Lung (tissue), 16 donors: ENCODE data around the gene ZFAND2B. TPM values are rescaled to one million over a fixed set of nuclear protein-coding genes. Genes with fewer than 3 reads are reported as not detected.

Experiments used
- ATAC-seq: fragments of 200-7000 bp; cut with Tn5 transposase; one replicate; pipeline ENCODE4 v1.9.1; 2020; ENCODE audit warnings: moderate number of reproducible peaks; ENCODE audit not compliant: insufficient read depth, low FRiP score
- DNase-seq, 3 donors: peaks; one replicate each; pipeline ENCODE4 v3.0.0-alpha.2; 2013 to 2017
- H3K27ac ChIP-seq, 2 donors: one replicate each; pipeline ENCODE4 v1.5.1; 2013; ENCODE audit warnings: mild to moderate bottlenecking in 2 of 2, moderate library complexity in 2 of 2, control low read depth in 1 of 2, inconsistent platforms in 1 of 2, low read depth in 1 of 2, low read length in 1 of 2
- H3K27me3 ChIP-seq, 3 donors: one replicate each; pipeline ENCODE4 v1.5.1; 2013; ENCODE audit warnings: low read length in 2 of 3; ENCODE audit not compliant: control insufficient read depth in 3 of 3, insufficient read depth in 3 of 3
- H3K36me3 ChIP-seq, 4 donors: one replicate each; pipeline ENCODE4 v1.5.1; 2013; ENCODE audit warnings: low read length in 4 of 4, mild to moderate bottlenecking in 1 of 4, moderate library complexity in 1 of 4; ENCODE audit not compliant: control insufficient read depth in 4 of 4, insufficient read depth in 4 of 4
- H3K4me1 ChIP-seq, 5 donors: one replicate each; pipeline ENCODE4 v1.5.1; 2013; ENCODE audit warnings: low read length in 5 of 5, mild to moderate bottlenecking in 2 of 5, moderate library complexity in 1 of 5; ENCODE audit not compliant: control insufficient read depth in 5 of 5, insufficient read depth in 5 of 5
- H3K4me3 ChIP-seq: one replicate; pipeline ENCODE4 v1.5.1; 2013; ENCODE audit warnings: mild to moderate bottlenecking, control low read depth, moderate library complexity
- H3K9ac ChIP-seq, 2 donors: one replicate each; pipeline ENCODE4 v1.5.1; 2013; ENCODE audit warnings: low read length in 2 of 2, control low read depth in 1 of 2; ENCODE audit not compliant: insufficient read depth in 1 of 2
- H3K9me3 ChIP-seq, 4 donors: one replicate each; pipeline ENCODE4 v1.5.1; 2013; ENCODE audit warnings: low read length in 3 of 4, mild to moderate bottlenecking in 1 of 4, moderate library complexity in 1 of 4; ENCODE audit not compliant: control insufficient read depth in 4 of 4, insufficient read depth in 3 of 4
- WGBS, 2 donors: extraction: QIAGEN DNeasy Blood & Tissue Kit; methylation state at CpG; one replicate each; pipeline ENCODE4 v1.1.7; 2013; 5-methylcytosine and 5-hydroxymethylcytosine counted together
- long read RNA-seq, 5 donors: transcript quantifications; one replicate each; lab custom pipeline, GENCODE V29; 2026
- polyA plus RNA-seq, 2 donors: library from polyadenylated mRNA; stranded (reverse); fragments of 200-250 nt; gene quantifications; one replicate each; pipeline ENCODE4 v1.2.1, GENCODE V29; 2013
- total RNA-seq, 2 donors: library from RNA; depleted of rRNA in 1 of 2; stranded (reverse); fragments of >200 nt in 1 of 2; gene quantifications; one replicate each; pipeline ENCODE4 v1.2.1, GENCODE V29; 2014 to 2021
- TF ChIP-seq, protein P1 (sequence below): IDR thresholded peaks from 2 replicates; pipeline ENCODE4 v1.5.1; 2012; ENCODE audit warnings: mild to moderate bottlenecking; ENCODE audit errors: control extremely low read depth, extremely low read depth
- donor health status: control.
- donor health status: control.
- donor health status: Bipolar disorder and iron deficiency.
- donor health status: healthy.
- donor health status: DM: yes; HTN: yes; CAD: no.

The ZFAND2B gene, protein sequence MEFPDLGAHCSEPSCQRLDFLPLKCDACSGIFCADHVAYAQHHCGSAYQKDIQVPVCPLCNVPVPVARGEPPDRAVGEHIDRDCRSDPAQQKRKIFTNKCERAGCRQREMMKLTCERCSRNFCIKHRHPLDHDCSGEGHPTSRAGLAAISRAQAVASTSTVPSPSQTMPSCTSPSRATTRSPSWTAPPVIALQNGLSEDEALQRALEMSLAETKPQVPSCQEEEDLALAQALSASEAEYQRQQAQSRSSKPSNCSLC
- 10 to 100 TPM; 28.2 to 41.4 TPM for total RNA-seq
- polyA plus RNA-seq: 10 to 100 TPM; 37.7 to 45.1 TPM
- long read RNA-seq, donor 1, partial matches to known transcripts: 12 of 26 reads
- long read RNA-seq, donor 1, other reads (novel, unspliced or antisense): 0 of 26 reads
- long read RNA-seq, donor 2, partial matches to known transcripts: 0 of 5 reads
- long read RNA-seq, donor 2, other reads (novel, unspliced or antisense): 0 of 5 reads
- long read RNA-seq, donor 3, partial matches to known transcripts: 0 of 9 reads
- long read RNA-seq, donor 3, other reads (novel, unspliced or antisense): 0 of 9 reads
- long read RNA-seq, donor 4, partial matches to known transcripts: 0 of 6 reads
- long read RNA-seq, donor 4, other reads (novel, unspliced or antisense): 0 of 6 reads
- long read RNA-seq, donor 5, transcript ZFAND2B-201 (9 exons, 1,314 nt): major isoform, 8 of 21 reads
- long read RNA-seq, donor 5, partial matches to known transcripts: 0 of 21 reads
- long read RNA-seq, donor 5, other reads (novel, unspliced or antisense): 0 of 21 reads

DNA sequence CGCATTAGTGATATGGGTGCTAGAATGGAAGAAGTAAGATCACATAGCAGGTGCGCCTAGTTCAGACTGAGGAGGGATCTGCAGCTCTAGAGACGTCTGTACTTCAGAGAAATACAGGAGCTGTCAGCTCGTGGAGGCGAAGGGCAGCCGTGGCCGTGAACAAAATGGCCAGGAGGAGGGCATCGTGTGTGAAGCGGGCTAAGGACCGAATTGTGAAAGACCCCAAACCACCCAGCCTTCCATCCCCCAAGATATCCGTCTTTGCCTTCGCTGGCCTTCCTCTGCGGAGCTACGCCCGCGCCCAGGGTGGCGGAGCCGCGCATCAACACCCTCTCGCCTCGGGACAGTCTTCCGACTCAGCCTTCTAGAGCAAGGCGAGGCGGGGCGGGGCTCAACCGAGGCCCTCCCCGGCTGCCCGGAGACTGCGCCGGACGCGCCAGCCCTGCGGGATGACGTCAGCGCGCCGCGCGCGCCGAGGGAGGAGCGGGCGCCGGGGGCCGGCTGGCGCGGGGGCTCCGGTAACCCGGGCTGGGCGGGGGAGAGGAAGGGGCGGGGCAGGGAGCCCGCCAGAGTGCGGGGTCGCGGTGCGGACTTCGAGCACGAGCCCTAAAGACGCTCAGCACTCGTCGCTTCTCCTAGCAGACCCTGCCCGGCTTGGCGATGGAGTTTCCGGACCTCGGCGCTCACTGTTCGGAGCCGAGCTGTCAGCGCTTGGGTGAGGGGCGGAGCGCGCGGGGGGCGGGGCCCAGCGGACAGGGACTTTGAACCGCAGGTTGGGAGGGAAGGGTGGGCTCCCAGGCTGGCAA lies at the start of gene ZFAND2B:
Gene ZFAND2B (plus strand): TSS at position 455 of the 806 bp plus-strand sequence. CDS start 206 bp downstream, at position 661.
- Histone ChIP-seq H3K9me3 (no peaks in the 10 kb centered on the region), H3K4me3 (peak within 1 kb of the TSS; percentile 64), H3K36me3 (peaks cover 4 to 18% (median 15%) of the 10 kb centered on the region in 4 donors), H3K9ac (peak within 1 kb of the TSS; percentile 95 to 97), H3K27ac (peak within 1 kb of the TSS; percentile 79 to 93), H3K4me1 (peaks cover 0 to 22% (median 12%) of the 10 kb centered on the region in 5 donors), H3K27me3 (no peaks in the 10 kb centered on the region)
- WGBS, 2 donors: 0% methylated on average over 49 to 76 of the region's 76 CpGs
- DNase-seq (peak; percentile 96 to 98 (median 96)), ATAC-seq (peak; percentile 99)
- TF ChIP-seq, protein P1, sequence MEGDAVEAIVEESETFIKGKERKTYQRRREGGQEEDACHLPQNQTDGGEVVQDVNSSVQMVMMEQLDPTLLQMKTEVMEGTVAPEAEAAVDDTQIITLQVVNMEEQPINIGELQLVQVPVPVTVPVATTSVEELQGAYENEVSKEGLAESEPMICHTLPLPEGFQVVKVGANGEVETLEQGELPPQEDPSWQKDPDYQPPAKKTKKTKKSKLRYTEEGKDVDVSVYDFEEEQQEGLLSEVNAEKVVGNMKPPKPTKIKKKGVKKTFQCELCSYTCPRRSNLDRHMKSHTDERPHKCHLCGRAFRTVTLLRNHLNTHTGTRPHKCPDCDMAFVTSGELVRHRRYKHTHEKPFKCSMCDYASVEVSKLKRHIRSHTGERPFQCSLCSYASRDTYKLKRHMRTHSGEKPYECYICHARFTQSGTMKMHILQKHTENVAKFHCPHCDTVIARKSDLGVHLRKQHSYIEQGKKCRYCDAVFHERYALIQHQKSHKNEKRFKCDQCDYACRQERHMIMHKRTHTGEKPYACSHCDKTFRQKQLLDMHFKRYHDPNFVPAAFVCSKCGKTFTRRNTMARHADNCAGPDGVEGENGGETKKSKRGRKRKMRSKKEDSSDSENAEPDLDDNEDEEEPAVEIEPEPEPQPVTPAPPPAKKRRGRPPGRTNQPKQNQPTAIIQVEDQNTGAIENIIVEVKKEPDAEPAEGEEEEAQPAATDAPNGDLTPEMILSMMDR: no peak

DNA sequence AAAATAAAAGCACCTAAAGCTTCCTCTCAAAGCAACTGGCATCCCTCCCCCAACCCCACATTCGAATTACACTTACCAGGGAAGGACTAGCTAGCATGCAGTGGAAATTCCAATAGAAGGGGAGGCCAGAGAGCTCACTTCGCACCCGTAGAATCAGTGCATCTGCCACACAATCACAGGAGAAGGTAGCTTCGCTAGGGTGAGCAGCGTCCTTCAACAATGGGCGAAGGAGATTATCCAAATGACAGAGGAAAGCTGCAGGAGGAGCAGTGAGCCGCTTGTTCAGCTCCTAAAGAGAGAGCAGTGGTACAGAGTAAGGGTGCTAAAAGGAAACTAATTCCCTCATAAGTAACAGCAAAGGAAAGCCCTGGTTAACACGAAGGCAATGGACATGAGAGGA lies 49.2 kb upstream of the ZFAND2B start:
- Histone ChIP-seq H3K27me3 (no peaks in the 10 kb centered on the region), H3K9ac (no peak overlapping the region), H3K4me3 (no peak overlapping the region), H3K36me3 (peaks cover 3 to 10% (median 6%) of the 10 kb centered on the region in 4 donors), H3K27ac (no peak overlapping the region), H3K4me1 (peaks cover 0 to 5% (median 5%) of the 10 kb centered on the region in 5 donors), H3K9me3 (no peaks in the 10 kb centered on the region)
- TF ChIP-seq, protein P1: no peak
- no peak for DNase-seq
- WGBS, 2 donors: 89 to 94% methylated on average over 8 of the region's 8 CpGs
- no peak for ATAC-seq

DNA sequence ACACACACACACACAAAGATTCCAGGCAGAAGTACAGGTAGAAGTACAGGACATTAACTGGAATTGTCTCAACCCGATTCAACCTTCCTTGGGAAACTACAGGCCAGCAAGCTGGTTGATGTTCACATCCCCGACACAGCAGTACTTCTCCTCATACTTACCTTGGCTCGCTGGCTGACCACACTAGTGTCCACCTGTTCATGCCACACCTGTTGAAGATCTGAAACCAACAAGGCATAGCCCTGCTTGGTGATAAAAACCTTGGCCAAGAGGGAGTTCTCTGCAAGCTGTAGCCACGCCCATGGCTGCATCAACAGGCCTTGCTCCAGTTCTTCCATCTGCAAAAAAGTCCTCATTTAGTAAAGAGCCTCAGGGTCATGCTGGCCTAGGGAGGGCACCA lies 48.6 kb upstream of the ZFAND2B start:
- H3K36me3 ChIP-seq: peaks cover 3 to 10% (median 6%) of the 10 kb centered on the region in 4 donors
- TF ChIP-seq, protein P1: no peak
- no peak overlapping the region for H3K4me3 ChIP-seq
- H3K4me1 ChIP-seq: peaks cover 0 to 5% (median 5%) of the 10 kb centered on the region in 5 donors
- ATAC-seq (no peak), DNase-seq (no peak)
- WGBS, 2 donors: 96% methylated on average over 4 of the region's 4 CpGs
- no peaks in the 10 kb centered on the region for H3K9me3 ChIP-seq
- H3K27ac ChIP-seq: no peak overlapping the region
- H3K27me3 ChIP-seq: no peaks in the 10 kb centered on the region
- H3K9ac ChIP-seq: no peak overlapping the region
